ENCODE data around the gene SLC8A1. TPM values are rescaled to one million over a fixed set of nuclear protein-coding genes. Genes with fewer than 3 reads are reported as not detected.

The SLC8A1 gene
- total RNA-seq, 1 experiment from 2014 or later, result not detected

DNA sequence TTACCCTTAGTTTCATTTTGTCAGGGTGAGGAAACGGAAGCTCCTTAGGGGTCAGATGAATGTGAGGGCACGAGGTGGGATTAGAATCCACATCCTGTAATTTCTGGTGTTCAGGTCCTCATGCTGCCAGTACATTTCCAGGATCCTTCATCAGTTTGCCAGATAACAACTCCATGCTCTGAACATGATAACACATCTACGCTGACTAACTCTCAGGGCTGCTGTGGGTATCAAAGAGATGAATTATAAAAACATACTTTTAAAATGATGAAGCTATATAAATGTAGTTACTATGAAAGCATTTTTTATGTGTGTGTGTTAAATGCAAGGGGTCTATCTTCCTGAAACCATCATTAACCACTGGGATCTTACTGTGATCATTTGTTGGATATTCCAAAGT, 325.9 kb downstream of the SLC8A1 start:
- CTCF ChIA-PET, result no interaction called here
- intact Hi-C loops (cut with micrococcal nuclease; ENCODE audit: unreplicated experiment), result no loop called here
- POLR2A ChIA-PET (ENCODE audit: low non-redundant PET), result no interaction called here
- H3K27ac ChIP-seq (ENCODE audit: low read depth, low read length, poor library complexity, severe bottlenecking), result no peak overlapping the region
- H3K4me3 ChIP-seq (ENCODE audit: low read depth, low read length, poor library complexity, severe bottlenecking), result no peak overlapping the region
- no peak for DNase-seq (ENCODE audit: low spot score)
- peaks cover 27% of the 10 kb centered on the region for H3K27me3 ChIP-seq (replicated peaks; ENCODE audit: insufficient read depth, low read depth, low read length, poor library complexity)
- no peaks in the 10 kb centered on the region for H3K4me1 ChIP-seq (ENCODE audit: insufficient read depth, low read length, poor library complexity, severe bottlenecking)
- BruUV-seq (replicated peaks), result no TSS peak
- H3K36me3 ChIP-seq (ENCODE audit: insufficient read depth, low read length, poor library complexity, severe bottlenecking), result no peaks in the 10 kb centered on the region
- no peaks in the 10 kb centered on the region for H3K9me3 ChIP-seq (ENCODE audit: low read depth, low read length, poor library complexity, severe bottlenecking)
- TF ChIP-seq EZH2 (IDR thresholded peaks at IDR 0.05; ENCODE audit: borderline replicate concordance, low read depth, low read length, poor library complexity, severe bottlenecking), result no peak
- TF ChIP-seq CTCF (conservative IDR thresholded peaks at IDR 0.05; ENCODE audit: low read depth, low read length), result no peak

- intact Hi-C loops (cut with micrococcal nuclease; ENCODE audit: unreplicated experiment), result no loop called here
- Histone ChIP-seq H3K27ac (ENCODE audit: low read depth, low read length, poor library complexity, severe bottlenecking) (no peak overlapping the region), H3K27me3 (replicated peaks; ENCODE audit: insufficient read depth, low read depth, low read length, poor library complexity) (peaks cover 38% of the 10 kb centered on the region), H3K4me1 (ENCODE audit: insufficient read depth, low read length, poor library complexity, severe bottlenecking) (no peaks in the 10 kb centered on the region), H3K4me3 (ENCODE audit: low read depth, low read length, poor library complexity, severe bottlenecking) (no peak overlapping the region), H3K36me3 (ENCODE audit: insufficient read depth, low read length, poor library complexity, severe bottlenecking) (no peaks in the 10 kb centered on the region), H3K9me3 (ENCODE audit: low read depth, low read length, poor library complexity, severe bottlenecking) (no peaks in the 10 kb centered on the region)
- DNase-seq (ENCODE audit: low spot score), result no peak
- ChIA-PET POLR2A (ENCODE audit: low non-redundant PET) (no interaction called here), CTCF (no interaction called here)
- no peak for TF ChIP-seq EZH2 (IDR thresholded peaks at IDR 0.05; ENCODE audit: borderline replicate concordance, low read depth, low read length, poor library complexity, severe bottlenecking)
- no TSS peak for BruUV-seq (replicated peaks)
Observed at GRCh38 chr2:40123746-40124145, 328.1 kb downstream of the SLC8A1 start.

- BruUV-seq (replicated peaks), result no TSS peak
- DNase-seq (ENCODE audit: low spot score), result no peak
- TF ChIP-seq CTCF (conservative IDR thresholded peaks at IDR 0.05; ENCODE audit: low read depth, low read length), result no peak
- intact Hi-C loops (cut with micrococcal nuclease; ENCODE audit: unreplicated experiment), result no loop called here
- ChIA-PET POLR2A (ENCODE audit: low non-redundant PET) (no interaction called here), CTCF (no interaction called here)
- Histone ChIP-seq H3K4me1 (ENCODE audit: insufficient read depth, low read length, poor library complexity, severe bottlenecking) (no peaks in the 10 kb centered on the region), H3K27ac (ENCODE audit: low read depth, low read length, poor library complexity, severe bottlenecking) (no peak overlapping the region), H3K9me3 (ENCODE audit: low read depth, low read length, poor library complexity, severe bottlenecking) (no peaks in the 10 kb centered on the region), H3K4me3 (ENCODE audit: low read depth, low read length, poor library complexity, severe bottlenecking) (no peak overlapping the region), H3K36me3 (ENCODE audit: insufficient read depth, low read length, poor library complexity, severe bottlenecking) (no peaks in the 10 kb centered on the region), H3K27me3 (replicated peaks; ENCODE audit: insufficient read depth, low read depth, low read length, poor library complexity) (peaks cover 40% of the 10 kb centered on the region)
Observed at GRCh38 chr2:40123326-40123725, 328.6 kb downstream of the SLC8A1 start.

- CTCF ChIA-PET, result no interaction called here
- Histone ChIP-seq H3K9me3 (ENCODE audit: low read depth, low read length, poor library complexity, severe bottlenecking) (no peaks in the 10 kb centered on the region), H3K27me3 (replicated peaks; ENCODE audit: insufficient read depth, low read depth, low read length, poor library complexity) (peaks cover 33% of the 10 kb centered on the region), H3K27ac (ENCODE audit: low read depth, low read length, poor library complexity, severe bottlenecking) (no peak overlapping the region), H3K4me1 (ENCODE audit: insufficient read depth, low read length, poor library complexity, severe bottlenecking) (no peaks in the 10 kb centered on the region), H3K4me3 (ENCODE audit: low read depth, low read length, poor library complexity, severe bottlenecking) (no peak overlapping the region), H3K36me3 (ENCODE audit: insufficient read depth, low read length, poor library complexity, severe bottlenecking) (no peaks in the 10 kb centered on the region)
- POLR2A ChIA-PET (ENCODE audit: low non-redundant PET), result no interaction called here
- TF ChIP-seq CTCF (conservative IDR thresholded peaks at IDR 0.05; ENCODE audit: low read depth, low read length) (no peak), EZH2 (IDR thresholded peaks at IDR 0.05; ENCODE audit: borderline replicate concordance, low read depth, low read length, poor library complexity, severe bottlenecking) (no peak)
- intact Hi-C loops (cut with micrococcal nuclease; ENCODE audit: unreplicated experiment), result no loop called here
- BruUV-seq (replicated peaks), result no TSS peak
- DNase-seq (ENCODE audit: low spot score), result no peak
Observed at GRCh38 chr2:40120957-40121356, 330.9 kb downstream of the SLC8A1 start.
